ENCODE results near the gene ATP8A2. TPM values are rescaled to one million over a fixed set of nuclear protein-coding genes. Genes with fewer than 3 reads are reported as not detected.

Gene ATP8A2
- total and polyA plus RNA-seq, 2 of the 4 experiments (the other 2 are of a cell fraction) = 0.02 to 0.18 TPM

- Histone ChIP-seq H3K4me3 (ENCODE audit: insufficient read depth, low read depth, low read length) (no peak overlapping the region), H2BK5ac (ENCODE audit: low read depth, low read length, poor library complexity, severe bottlenecking) (no peak overlapping the region), H2AFZ (replicated peaks; ENCODE audit: low read length, poor library complexity) (no peak overlapping the region), H3K9me1 (ENCODE audit: insufficient read depth, low read length) (no peaks in the 10 kb centered on the region), H3K14ac (replicated peaks; ENCODE audit: low read depth, low read length) (no peak overlapping the region), H3K56ac (ENCODE audit: extremely low read depth, insufficient read depth, low read length) (no peak overlapping the region), H2BK15ac (ENCODE audit: low read depth, low read length) (no peak overlapping the region), H3K18ac (ENCODE audit: low read depth, low read length) (no peak overlapping the region), H4K8ac (ENCODE audit: low read depth in 2 of 2, low read length in 2 of 2) (no peak overlapping the region), H3K9me3 (ENCODE audit: control insufficient read depth, insufficient read depth, low read length) (no peaks in the 10 kb centered on the region), H3K4ac (ENCODE audit: low read depth, low read length) (no peak overlapping the region), H3K27ac (ENCODE audit: insufficient read depth, low read length) (no peak overlapping the region), H4K91ac (ENCODE audit: insufficient read depth, low read depth, low read length) (no peak overlapping the region), H3K4me2 (ENCODE audit: low read depth, low read length) (no peak overlapping the region), H2AK9ac (replicated peaks; ENCODE audit: low read depth, low read length, poor library complexity) (no peak overlapping the region), H3K23ac (ENCODE audit: low read depth, low read length) (no peak overlapping the region), H2AK5ac (ENCODE audit: low read depth, low read length) (no peak overlapping the region), H2BK20ac (ENCODE audit: low read depth, low read length) (no peak overlapping the region), H3K36me3 (ENCODE audit: control insufficient read depth, insufficient read depth, low read length) (no peaks in the 10 kb centered on the region), H3K9ac (ENCODE audit: low read depth, low read length) (no peak overlapping the region), H3K27me3 (ENCODE audit: control insufficient read depth, insufficient read depth, low read length) (no peaks in the 10 kb centered on the region), H4K20me1 (ENCODE audit: insufficient read depth, low read length) (no peaks in the 10 kb centered on the region), H2BK120ac (ENCODE audit: low read depth, low read length) (no peak overlapping the region), H3K4me1 (ENCODE audit: control insufficient read depth, insufficient read depth, low read length) (no peaks in the 10 kb centered on the region), H3K79me1 (ENCODE audit: low read depth in 1 of 2, low read length in 2 of 2) (no peaks in the 10 kb centered on the region), H4K5ac (ENCODE audit: low read depth, low read length) (no peak overlapping the region)
- in situ Hi-C loops (cut with MboI; ENCODE audit: low sequenced_read_pairs) (no loop called here), intact Hi-C loops (cut with micrococcal nuclease) (no loop called here), dilution Hi-C loops (cut with HindIII; ENCODE audit: low sequenced_read_pairs, unreplicated experiment) (no loop called here)
- WGBS, 2 experiments (ENCODE audit: extremely low coverage in 2 of 2, insufficient read length in 1 of 2) = 50% methylated on average over 2 of the region's 3 CpGs; no CpG with 5 or more reads in 1 of the 2 experiments
- POLR2A ChIA-PET (ENCODE audit: unreplicated experiment) = no interaction called here
- BruUV-seq (replicated peaks) = no TSS peak
- CTCF ChIA-PET = no interaction called here
- DNase-seq (no peak), ATAC-seq (ENCODE audit: low read depth) (no peak)
- TF ChIP-seq SMC3 (IDR thresholded peaks at IDR 0.05; ENCODE audit: low read depth, low read length) = no peak
Observed at GRCh38 chr13:25761041-25761440, 389.3 kb downstream of the ATP8A2 start.
